HEK293T (cell line): ENCODE data around the gene ITGA1.

Source experiments
- SP1 ChIP-seq: fragments of 450-650 bp; IDR thresholded peaks from 2 replicates; pipeline ENCODE4 v1.6.1; 2017
- TARDBP ChIP-seq: fragments of 450-650 bp; IDR thresholded peaks from 2 replicates; pipeline ENCODE4 v1.6.1; 2016

DNA sequence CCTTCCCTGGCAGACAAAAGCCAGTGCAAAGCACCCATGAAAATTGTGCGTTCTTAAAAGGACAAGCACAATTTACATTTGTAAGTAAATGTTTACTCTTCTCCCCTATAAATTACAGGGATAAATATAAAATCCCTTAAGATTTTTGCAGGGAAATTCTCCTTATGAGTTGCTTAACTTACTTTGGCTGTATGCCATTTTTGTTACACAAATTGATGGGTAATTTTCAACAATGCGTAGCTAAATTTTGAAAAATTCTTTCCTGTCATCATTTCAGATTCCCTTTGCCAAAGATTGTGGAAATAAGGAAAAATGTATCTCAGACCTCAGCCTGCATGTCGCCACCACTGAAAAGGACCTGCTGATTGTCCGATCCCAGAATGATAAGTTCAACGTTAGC is 137.3 kb downstream of the ITGA1 start:
- TF ChIP-seq SP1, result no peak
- TF ChIP-seq TARDBP, result no peak
